Stimulated activated CD4-positive, alpha-beta T cell treated with anti-CD3 and anti-CD28 coated beads, Interleukin-2, amount 100 ng/mL, for 24 hours (primary cell): ENCODE results near the gene ZNF318.
A peak's percentile ranks its signal among the peaks of the same experiment; 100 is the strongest.
"Not testable (repeated sequence)": the region's sequence is repeated elsewhere in the genome, so short reads cannot be mapped to it uniquely, and the experiment has no call there.

Experiments used
- DNase-seq, 2 donors: peaks; one replicate each; pipeline ENCODE4 v3.0.0-alpha.2; 2020

ZNF318 gene

DNA sequence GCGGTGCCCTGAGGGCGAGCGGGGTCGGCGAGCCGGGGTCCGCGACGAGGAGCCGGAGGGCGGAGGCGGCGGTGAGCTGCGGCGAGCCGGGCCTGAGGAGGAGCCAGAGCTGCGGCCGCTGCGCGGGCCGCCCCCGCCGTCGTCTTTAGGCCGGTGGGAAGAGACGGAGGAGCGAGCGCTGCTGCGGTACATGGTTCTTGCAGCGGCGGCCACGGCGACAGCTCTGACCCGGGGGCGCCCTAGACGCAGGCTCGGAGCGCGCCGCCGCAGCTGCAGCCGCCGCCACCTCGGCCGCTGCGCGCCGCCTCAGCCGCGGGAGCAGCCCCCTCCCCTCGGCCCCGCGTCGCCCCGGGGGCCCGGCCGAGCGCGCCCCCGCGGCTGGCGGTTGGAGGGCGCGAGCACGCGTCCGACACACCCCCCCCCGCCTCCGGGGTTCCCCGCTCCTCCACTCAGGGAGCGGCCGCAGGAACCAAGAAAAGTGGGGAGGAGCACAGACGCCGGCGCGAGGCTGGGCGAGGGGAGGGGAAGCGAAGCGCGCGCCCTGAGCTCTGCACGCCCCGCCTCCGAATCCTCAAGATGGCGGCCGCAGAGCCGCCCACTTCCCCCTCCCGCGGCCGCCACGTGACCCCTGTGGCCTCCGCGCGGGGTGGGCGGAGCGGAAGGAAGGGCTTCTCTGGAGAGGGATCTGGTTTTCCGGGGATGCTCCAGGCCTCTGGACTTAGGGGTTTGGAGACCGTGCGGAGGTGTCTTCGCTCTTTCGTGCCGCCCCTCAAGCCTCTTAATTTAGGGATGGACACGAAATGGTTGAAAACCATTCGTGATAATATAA lies at the start of gene ZNF318:
ZNF318 (minus strand) TSS at position 474 of the 829 bp plus-strand sequence; CDS start at position 192, 282 bp downstream.
- DNase-seq: peak; percentile 93 to 95

DNA sequence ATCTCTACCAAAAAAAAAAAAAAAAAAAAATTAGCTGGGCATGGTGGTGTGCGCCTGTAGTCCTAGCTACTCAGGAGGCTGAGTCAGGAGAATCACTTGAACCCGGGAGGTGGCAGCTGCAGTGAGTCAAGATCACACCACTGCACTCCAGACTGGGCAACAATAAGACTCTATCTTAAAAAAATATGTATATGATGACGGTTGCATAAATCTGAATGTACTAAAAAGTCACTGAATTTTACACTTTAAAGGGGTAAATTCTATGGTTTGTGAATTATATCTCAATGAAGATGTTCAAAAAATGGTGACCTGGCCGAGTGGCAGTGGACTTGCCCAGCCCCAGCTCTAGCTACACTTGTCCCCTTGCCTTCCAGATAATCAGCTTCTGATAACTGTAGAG lies 47.5 kb upstream of the ZNF318 start:
- no peak for DNase-seq

- DNase-seq: not testable (repeated sequence)
Observed at GRCh38 chr6:43415275-43415674, 45.8 kb upstream of the ZNF318 start.

- DNase-seq: no peak
Observed at GRCh38 chr6:43413002-43413401, 43.6 kb upstream of the ZNF318 start.

DNA sequence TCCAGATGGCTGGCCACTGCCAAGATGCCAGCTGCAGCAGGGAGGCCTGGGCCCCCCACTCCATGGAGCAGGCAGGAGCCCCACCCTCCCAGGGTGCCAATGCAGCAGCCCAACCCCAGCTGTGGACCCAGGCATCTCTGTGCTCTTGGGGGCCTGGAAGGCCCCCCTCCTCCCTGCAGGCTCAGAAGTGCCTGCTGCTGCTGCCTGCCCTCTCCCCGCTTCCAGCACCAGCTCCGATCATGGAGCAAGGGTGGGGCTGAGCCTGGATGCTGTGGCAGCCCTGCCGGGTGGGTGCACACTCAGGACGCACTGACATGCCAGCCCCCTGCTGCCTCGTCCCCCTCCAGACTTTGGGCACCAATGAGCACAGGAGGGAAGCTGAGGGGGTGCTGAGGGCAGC lies 43.1 kb upstream of the ZNF318 start:
- DNase-seq: no peak

GRCh38 chr6:43410776-43411175 lies 41.3 kb upstream of the ZNF318 start:
- not testable (repeated sequence) for DNase-seq

DNA sequence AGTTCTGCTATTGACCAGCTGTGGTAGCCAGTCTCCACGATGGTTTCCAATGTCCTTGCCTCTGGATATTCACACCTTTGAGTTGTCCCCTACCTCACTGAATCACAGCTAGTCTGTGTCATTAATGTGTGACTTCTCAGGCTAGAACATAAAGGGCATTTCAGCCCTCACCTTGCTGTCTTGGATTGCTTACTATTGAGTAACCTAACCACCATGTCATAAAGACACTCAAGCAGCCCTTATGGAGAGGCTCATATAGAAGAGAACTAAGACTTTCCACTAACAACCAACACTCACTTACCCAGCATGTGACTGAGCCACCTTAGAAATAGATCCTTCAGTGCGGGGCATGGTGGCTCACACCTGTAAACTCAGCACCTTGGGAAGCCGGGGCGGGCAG lies 38.8 kb upstream of the ZNF318 start:
- no peak for DNase-seq

GRCh38 chr6:43407296-43407695 lies 37.8 kb upstream of the ZNF318 start:
- DNase-seq: no peak

GRCh38 chr6:43405354-43405753 lies 35.9 kb upstream of the ZNF318 start:
- DNase-seq: no peak

GRCh38 chr6:43402820-43403219 lies 33.4 kb upstream of the ZNF318 start:
- DNase-seq: no peak

- DNase-seq: no peak
Observed at GRCh38 chr6:43401730-43402129, 32.3 kb upstream of the ZNF318 start.

GRCh38 chr6:43399932-43400487 lies 30.6 kb upstream of the ZNF318 start:
- no peak for DNase-seq

GRCh38 chr6:43396408-43397149 lies 27.1 kb upstream of the ZNF318 start:
- no peak for DNase-seq

GRCh38 chr6:43395776-43396175 lies 26.3 kb upstream of the ZNF318 start:
- no peak for DNase-seq

DNA sequence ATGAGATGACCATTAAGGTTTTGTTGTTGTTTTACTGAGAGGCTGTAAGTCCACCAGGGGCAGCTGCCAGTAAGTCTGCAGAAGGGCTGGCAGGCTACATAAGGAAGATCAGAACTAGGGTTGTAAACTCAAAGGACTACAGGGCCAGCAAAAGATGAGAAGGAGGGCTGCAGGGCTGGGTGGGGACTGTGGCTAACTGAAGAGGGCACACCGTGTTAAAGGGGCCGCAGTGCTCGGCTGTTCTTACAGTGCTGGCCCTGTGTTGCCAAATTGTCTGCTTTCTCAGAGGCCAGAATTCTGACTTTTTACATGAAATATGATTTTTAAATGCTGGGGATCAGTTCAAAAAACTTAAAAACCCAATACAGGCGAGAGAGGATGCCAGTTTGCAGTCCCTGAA lies 25.5 kb upstream of the ZNF318 start:
- no peak for DNase-seq

DNA sequence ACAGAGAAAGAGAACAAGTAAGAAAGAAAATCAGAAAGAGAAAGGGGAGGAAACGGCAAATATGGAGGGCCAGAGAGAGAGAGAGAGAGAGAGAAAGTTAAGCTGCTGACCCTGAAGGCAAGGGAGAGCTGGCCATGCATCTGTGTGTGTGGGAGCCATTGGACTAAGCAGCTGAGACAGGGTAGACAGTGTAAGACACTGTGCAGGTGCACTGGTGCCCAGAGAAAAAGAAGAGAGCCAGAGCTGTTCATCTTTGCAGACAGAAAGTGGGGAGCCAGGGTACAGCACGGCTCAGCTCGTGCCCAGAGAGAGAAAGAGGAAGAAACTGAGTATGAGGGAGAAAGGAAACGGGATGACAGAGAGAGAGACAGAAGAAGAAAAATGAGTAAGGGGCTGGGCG lies 24.2 kb upstream of the ZNF318 start:
- no peak for DNase-seq

GRCh38 chr6:43393133-43393532 lies 23.7 kb upstream of the ZNF318 start:
- DNase-seq: not testable (repeated sequence)

DNA sequence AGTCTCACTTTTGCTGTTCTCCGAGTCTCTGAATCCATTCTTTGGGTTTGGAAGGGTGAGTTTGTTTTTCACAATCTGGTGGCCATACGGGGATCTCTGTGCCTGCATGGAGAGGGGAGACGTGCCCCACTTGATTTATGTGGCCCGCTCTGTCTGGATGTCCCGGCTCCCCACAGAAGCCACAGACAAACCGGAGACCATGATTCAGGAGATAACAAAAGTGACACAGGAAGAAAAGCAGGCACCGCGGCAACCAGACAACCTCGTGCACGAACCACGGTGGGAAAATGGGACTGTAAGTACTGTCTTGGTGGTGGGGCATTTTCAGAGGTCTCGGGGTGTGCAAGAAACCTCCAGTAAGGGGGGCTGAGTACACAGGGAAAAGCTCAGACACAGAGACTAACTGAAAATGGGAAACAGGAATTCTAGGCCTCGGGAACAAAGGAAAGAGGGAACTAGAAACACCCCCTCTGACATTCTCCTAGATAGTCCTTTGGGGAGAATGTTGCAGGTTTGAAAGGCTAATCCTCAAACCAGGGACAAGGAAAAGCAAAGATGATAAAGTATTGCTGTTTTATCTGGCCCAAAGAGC lies 22.1 kb upstream of the ZNF318 start:
- DNase-seq: peak; percentile 36 to 39

DNA sequence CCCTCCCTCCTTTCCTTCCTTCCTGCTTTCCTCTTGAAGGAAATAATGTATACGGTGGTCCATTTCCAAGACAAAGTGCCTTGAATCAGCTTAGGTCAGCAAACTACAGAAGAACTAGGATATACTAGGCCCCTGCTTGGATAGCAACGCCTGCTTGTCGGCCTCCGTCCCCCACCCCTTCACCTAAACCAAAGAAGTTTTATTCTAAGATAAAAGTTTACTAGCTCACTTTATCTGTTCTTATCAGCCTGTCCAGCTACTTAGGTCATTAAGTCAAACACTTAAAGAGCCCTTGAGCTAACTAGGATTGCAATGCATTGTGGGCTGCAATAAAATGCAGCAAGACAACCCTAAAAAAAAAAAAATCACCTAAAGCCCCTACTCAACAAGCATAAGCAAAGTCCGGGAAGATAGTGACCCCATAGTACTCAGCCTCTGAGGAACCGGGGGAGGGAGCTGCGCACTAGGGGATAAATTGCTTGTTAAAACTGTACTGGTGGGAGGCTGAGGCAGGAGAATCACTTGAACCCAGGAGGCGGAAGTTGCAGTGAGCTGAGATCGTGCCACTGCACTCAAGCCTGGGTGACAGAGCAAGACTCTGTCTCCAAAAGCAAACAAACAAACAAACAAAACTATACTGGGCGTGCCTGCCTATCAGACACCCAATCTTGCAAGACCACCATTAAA lies 21.4 kb upstream of the ZNF318 start:
- DNase-seq: not testable (repeated sequence)

- no peak for DNase-seq
Observed at GRCh38 chr6:43389730-43390295, 20.4 kb upstream of the ZNF318 start.

- no peak for DNase-seq
Observed at GRCh38 chr6:43386492-43386891, 17.0 kb upstream of the ZNF318 start.

DNA sequence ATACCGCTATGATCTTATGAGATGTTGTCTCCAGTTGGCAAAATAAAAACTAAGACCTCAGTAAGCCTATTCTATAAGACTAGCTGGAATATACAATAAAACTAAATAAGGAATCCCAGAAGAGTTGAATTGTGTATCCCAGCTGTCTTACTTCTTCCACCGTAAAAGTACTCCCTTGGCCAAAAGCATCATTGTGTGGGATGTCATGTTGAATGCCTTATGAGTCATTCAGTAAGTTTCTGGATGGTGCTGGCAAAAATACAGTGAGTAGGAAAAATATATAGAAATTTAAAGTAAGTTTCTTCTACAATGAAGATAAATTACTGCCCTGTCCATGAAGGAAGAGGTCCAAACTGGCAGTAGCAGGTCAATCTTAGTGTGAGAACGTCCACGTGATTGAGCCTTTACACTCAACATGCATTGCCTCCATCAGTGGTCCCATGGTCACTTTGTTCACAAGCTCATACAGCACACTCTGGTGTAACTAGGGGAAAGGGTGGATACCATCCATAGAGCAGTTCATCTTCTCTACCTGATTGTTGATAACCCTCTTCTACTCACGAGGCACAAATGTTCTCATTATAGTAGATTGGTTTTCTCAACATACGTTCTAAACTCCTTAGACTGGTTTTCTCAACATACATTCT lies 13.7 kb upstream of the ZNF318 start:
- no peak for DNase-seq
